Epithelial cell of proximal tubule (primary cell): ENCODE data around the gene IRF2. TPM values are rescaled to one million over a fixed set of nuclear protein-coding genes. Genes with fewer than 3 reads are reported as not detected.
"Not testable (repeated sequence)": the region's sequence is repeated elsewhere in the genome, so short reads cannot be mapped to it uniquely, and the experiment has no call there.

Experiments used
- DNase-seq: peaks from one replicate; pipeline ENCODE4 v3.0.0-alpha.2; 2011; ENCODE audit warnings: low read depth
- H3K4me3 ChIP-seq: 2 replicates; pipeline ENCODE4 v1.5.1; 2011; ENCODE audit warnings: low read depth, mild to moderate bottlenecking, low read length
- CTCF ChIP-seq: conservative IDR thresholded peaks from 2 replicates; pipeline ENCODE4 v1.5.1; 2012; ENCODE audit warnings: low read depth, mild to moderate bottlenecking, low read length
- total RNA-seq: library from RNA; depleted of rRNA; stranded (reverse); fragments of >200 nt; gene quantifications from 2 replicates; pipeline ENCODE4 v1.2.3, GENCODE V29; 2015

IRF2 gene
- total RNA-seq, 1 donor from 2014 or later, result 22.5 TPM

- no peak for DNase-seq
- TF ChIP-seq CTCF, result no peak
- H3K4me3 ChIP-seq, result no peak overlapping the region
These were observed 128.8 kb downstream of the IRF2 start for GRCh38 chr4:184345573-184345922.

- DNase-seq, result no peak
- TF ChIP-seq CTCF, result no peak
- no peak overlapping the region for H3K4me3 ChIP-seq
These were observed 129.3 kb downstream of the IRF2 start for GRCh38 chr4:184344899-184345572.

GRCh38 chr4:184344435-184344834 is 129.9 kb downstream of the IRF2 start:
- no peak overlapping the region for H3K4me3 ChIP-seq
- no peak for DNase-seq
- TF ChIP-seq CTCF, result no peak

GRCh38 chr4:184343502-184344177 is 130.7 kb downstream of the IRF2 start:
- TF ChIP-seq CTCF, result no peak
- DNase-seq, result no peak
- H3K4me3 ChIP-seq, result peak overlapping the region; percentile 63

- H3K4me3 ChIP-seq, result peak overlapping the region; percentile 63
- not testable (repeated sequence) for DNase-seq
These were observed 131.5 kb downstream of the IRF2 start for GRCh38 chr4:184342857-184343237.

GRCh38 chr4:184342167-184342856 is 132.0 kb downstream of the IRF2 start:
- no peak overlapping the region for H3K4me3 ChIP-seq
- TF ChIP-seq CTCF, result no peak
- no peak for DNase-seq

GRCh38 chr4:184339398-184340193 is 134.8 kb downstream of the IRF2 start:
- not testable (repeated sequence) for H3K4me3 ChIP-seq, DNase-seq
